MCF 10A (cell line): ENCODE results near the gene SCGB3A1. TPM values are rescaled to one million over a fixed set of nuclear protein-coding genes. Genes with fewer than 3 reads are reported as not detected.

Experiments
- BruUV-seq: library from RNA; stranded (reverse); fragments of 400-500 nt; replicated peaks from 2 replicates; lab custom pipeline; 2021; lab: Mats Ljungman, UMichigan
- CTCF ChIA-PET: fragments of 300-600 bp; sonication (Branson Sonifier 250); formaldehyde crosslinking; extraction: SDS; loops from one replicate; lab custom pipeline; 2021; ENCODE audit warnings: antibody characterized with exemption, inconsistent platforms; lab: Yijun Ruan, JAX
- POLR2A ChIA-PET: fragments of 300-600, 350-650 bp; sonication (Branson Sonifier 250); formaldehyde crosslinking; extraction: SDS; loops from one replicate; lab custom pipeline; 2020; ENCODE audit warnings: antibody characterized with exemption, inconsistent platforms; lab: Yijun Ruan, JAX
- DNase-seq: peaks from one replicate; pipeline ENCODE4 v3.0.0-alpha.2; 2018; ENCODE audit not compliant: unreplicated experiment
- H3K27ac Mint-ChIP-seq: one replicate; pipeline ENCODE4 v1.8.0; 2022; ENCODE audit warnings: mild to moderate bottlenecking, low read depth, mixed read lengths; ENCODE audit not compliant: unreplicated experiment
- H3K27me3 Mint-ChIP-seq: one replicate; pipeline ENCODE4 v1.8.0; 2022; ENCODE audit warnings: mixed read lengths; ENCODE audit not compliant: insufficient read depth, unreplicated experiment
- H3K36me3 Mint-ChIP-seq: one replicate; pipeline ENCODE4 v1.8.0; 2022; ENCODE audit warnings: mild to moderate bottlenecking, moderate library complexity, mixed read lengths; ENCODE audit not compliant: insufficient read depth, unreplicated experiment
- H3K4me1 Mint-ChIP-seq: one replicate; pipeline ENCODE4 v1.8.0; 2022; ENCODE audit warnings: mixed read lengths; ENCODE audit not compliant: insufficient read depth, unreplicated experiment
- H3K4me3 Mint-ChIP-seq: one replicate; pipeline ENCODE4 v1.8.0; 2022; ENCODE audit warnings: mild to moderate bottlenecking, moderate library complexity, mixed read lengths; ENCODE audit not compliant: unreplicated experiment
- H3K9me3 Mint-ChIP-seq: one replicate; pipeline ENCODE4 v1.8.0; 2022; ENCODE audit warnings: mixed read lengths; ENCODE audit not compliant: unreplicated experiment
- intact Hi-C: fragments of 100-400 bp; cut with micrococcal nuclease; formaldehyde crosslinking; loops from 2 replicates; pipeline ENCODE4 v1.14.1; 2022
- total RNA-seq: library from RNA; stranded (reverse); gene quantifications from 2 replicates; pipeline ENCODE4 v1.2.3, GENCODE V29; 2022
- TF ChIP-seq, protein P1 (sequence below): fragments of 200-600 bp; IDR thresholded peaks from one replicate; pipeline ENCODE4 v1.8.0; 2022; ENCODE audit warnings: antibody characterized with exemption, mild to moderate bottlenecking; ENCODE audit not compliant: unreplicated experiment

Gene SCGB3A1
- total RNA-seq, 1 experiment from 2014 or later = not detected

DNA sequence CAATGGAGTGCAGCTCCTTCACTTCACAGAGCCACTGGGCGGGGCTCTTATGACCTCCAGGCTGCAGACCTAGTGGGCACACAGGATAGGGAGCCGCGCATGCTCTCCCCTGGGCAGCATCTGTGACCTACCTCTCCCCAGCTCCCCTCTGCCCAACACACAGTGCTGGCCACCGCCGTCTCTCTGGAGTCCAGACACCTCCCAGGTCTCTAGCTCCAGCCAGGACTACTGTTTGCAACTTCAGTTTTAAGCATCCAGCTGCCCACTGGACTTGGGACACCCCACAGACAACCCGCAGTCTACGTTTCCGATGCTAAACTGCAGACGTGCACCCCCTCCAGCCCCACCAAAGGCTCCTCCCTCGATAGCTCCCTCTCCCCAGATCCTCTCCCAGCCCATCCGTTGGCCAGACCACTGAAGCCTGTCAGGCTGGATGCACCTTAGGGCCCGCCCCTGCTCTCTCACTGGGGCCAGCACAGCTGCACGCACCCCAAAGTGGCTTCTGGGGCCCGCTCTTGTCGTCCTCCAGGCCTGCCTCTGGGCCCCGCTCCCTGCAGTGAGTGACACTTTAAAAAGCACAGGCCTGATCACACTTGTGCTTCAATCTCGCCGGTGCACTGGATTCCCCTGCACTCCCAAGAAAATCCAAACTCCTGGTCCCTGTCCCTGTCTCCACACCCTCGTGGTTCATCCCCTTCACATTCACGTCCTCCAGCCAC, 46.8 kb upstream of the SCGB3A1 start:
- H3K4me1 Mint-ChIP-seq = no peaks in the 10 kb centered on the region
- H3K9me3 Mint-ChIP-seq = no peaks in the 10 kb centered on the region
- intact Hi-C loops = no loop called here

DNA sequence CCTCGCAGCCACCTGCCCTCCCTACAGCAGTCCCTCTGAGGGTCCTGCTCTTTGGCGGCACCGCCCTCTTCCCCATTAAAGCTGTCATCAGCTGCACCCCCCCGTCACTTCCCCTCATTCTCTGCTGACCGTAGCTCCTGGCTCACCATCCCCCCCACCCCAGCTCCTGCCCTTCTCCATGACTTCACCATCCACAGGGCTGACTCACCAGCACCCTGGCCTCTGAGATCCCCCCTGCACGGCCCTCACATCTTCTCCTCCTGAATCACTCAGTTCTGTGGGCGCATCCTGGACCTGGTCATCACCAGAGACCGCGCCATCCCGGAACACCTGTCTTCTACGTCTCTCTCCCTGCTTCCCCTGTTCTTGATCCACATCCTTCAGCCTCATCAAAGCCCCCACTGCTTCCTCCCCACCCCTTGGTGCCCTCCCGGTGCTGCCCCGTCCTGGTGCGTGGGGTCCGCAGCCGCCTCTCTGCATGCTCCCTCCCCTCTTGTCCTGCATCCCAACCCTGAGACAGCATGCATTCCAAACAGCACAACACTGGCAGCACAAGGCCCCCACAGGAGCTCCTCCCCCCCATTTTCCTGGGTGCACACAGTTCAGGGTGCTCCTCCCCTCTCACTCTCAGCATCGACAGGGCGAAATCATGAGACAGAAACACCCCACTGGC, 45.2 kb upstream of the SCGB3A1 start:
- TF ChIP-seq, protein P1, sequence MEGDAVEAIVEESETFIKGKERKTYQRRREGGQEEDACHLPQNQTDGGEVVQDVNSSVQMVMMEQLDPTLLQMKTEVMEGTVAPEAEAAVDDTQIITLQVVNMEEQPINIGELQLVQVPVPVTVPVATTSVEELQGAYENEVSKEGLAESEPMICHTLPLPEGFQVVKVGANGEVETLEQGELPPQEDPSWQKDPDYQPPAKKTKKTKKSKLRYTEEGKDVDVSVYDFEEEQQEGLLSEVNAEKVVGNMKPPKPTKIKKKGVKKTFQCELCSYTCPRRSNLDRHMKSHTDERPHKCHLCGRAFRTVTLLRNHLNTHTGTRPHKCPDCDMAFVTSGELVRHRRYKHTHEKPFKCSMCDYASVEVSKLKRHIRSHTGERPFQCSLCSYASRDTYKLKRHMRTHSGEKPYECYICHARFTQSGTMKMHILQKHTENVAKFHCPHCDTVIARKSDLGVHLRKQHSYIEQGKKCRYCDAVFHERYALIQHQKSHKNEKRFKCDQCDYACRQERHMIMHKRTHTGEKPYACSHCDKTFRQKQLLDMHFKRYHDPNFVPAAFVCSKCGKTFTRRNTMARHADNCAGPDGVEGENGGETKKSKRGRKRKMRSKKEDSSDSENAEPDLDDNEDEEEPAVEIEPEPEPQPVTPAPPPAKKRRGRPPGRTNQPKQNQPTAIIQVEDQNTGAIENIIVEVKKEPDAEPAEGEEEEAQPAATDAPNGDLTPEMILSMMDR = no peak
- Mint-ChIP-seq H3K27ac (no peak overlapping the region), H3K9me3 (no peaks in the 10 kb centered on the region), H3K27me3 (peaks cover 18% of the 10 kb centered on the region), H3K4me1 (no peaks in the 10 kb centered on the region), H3K36me3 (no peaks in the 10 kb centered on the region), H3K4me3 (no peak overlapping the region)
- CTCF ChIA-PET = interaction anchor here (0.5 kb wide), 1 partner anchor 8 kb away, joined by 3 read pairs; no protein-coding TSS in a partner anchor
- DNase-seq = no peak
- intact Hi-C loops = no loop called here
- POLR2A ChIA-PET = no interaction called here
- BruUV-seq = no TSS peak

More for the DNA sequence above, 46.8 kb upstream of the SCGB3A1 start:
- Mint-ChIP-seq H3K36me3 (no peaks in the 10 kb centered on the region), H3K27me3 (peaks cover 18% of the 10 kb centered on the region), H3K4me3 (no peak overlapping the region), H3K27ac (no peak overlapping the region)
- BruUV-seq = no TSS peak
- POLR2A ChIA-PET = no interaction called here
- TF ChIP-seq, protein P1 = no peak
- no peak for DNase-seq
- CTCF ChIA-PET = no interaction called here

DNA sequence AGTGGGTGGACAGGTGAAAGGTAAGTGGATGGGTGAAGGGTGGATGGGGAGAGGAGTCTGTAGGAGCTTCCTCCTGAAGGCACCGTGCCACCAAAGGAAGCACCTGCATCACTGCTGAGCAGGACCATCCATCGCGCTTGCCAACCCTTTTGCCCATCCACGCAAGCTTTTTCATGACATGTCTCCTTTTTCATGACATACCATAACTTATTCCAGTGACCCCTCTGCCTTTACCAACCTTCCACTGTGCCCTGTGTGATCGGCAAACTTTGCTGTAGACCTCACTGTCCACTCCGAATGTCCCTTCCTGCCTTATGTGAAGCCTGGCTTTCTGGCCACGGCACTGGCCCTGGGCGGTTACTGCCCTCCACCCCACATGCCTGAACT, 44.7 kb upstream of the SCGB3A1 start:
- no TSS peak for BruUV-seq
- POLR2A ChIA-PET = no interaction called here
- no peaks in the 10 kb centered on the region for H3K9me3 Mint-ChIP-seq
- no peaks in the 10 kb centered on the region for H3K36me3 Mint-ChIP-seq
- intact Hi-C loops = no loop called here
- CTCF ChIA-PET = interaction anchor here (0.5 kb wide), 1 partner anchor 9 kb away, joined by 3 read pairs; no protein-coding TSS in a partner anchor
- TF ChIP-seq, protein P1 = no peak
- H3K4me3 Mint-ChIP-seq = no peak overlapping the region
- peaks cover 18% of the 10 kb centered on the region for H3K27me3 Mint-ChIP-seq
- no peak overlapping the region for H3K27ac Mint-ChIP-seq
- no peak for DNase-seq
- H3K4me1 Mint-ChIP-seq = no peaks in the 10 kb centered on the region
